Suppressor macrophage treated with lipopolysaccharide for 1 hour (primary cell): Measurements from ENCODE around the gene ELOA2.
"Not testable (repeated sequence)": the region's sequence is repeated elsewhere in the genome, so short reads cannot be mapped to it uniquely, and the experiment has no call there.

Experiments
- DNase-seq, 3 donors: peaks; one replicate each; pipeline ENCODE4 v3.0.0-alpha.2; 2020 to 2022

ELOA2 gene

GRCh38 chr18:47020757-47021156 is 14.7 kb downstream of the ELOA2 start:
- DNase-seq = not testable (repeated sequence)

DNA sequence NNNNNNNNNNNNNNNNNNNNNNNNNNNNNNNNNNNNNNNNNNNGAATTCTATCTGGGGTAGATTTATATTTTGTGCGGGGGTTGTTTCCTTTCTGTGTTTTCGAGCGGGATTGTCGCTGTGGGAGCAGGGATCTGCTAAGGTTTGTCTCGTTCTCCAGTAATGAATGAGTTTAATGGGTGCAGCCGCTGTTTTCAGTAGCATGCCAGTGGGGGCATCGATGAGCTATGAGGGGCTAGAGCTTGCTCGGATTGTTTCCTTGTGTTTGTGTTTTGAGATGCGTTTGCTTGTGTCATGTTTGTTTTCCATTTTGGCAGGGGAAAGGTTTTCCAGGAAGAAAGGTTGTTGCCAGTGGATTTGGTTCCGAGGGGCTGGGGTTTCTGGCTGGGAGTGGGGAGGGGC is 15.6 kb downstream of the ELOA2 start:
- DNase-seq = not testable (repeated sequence)
